Measurements from ENCODE around the gene GATD1.

GRCh38 chr11:801097-801780 lies 24.0 kb upstream of the GATD1 start:
- no peak for TF ChIP-seq CTCF (conservative IDR thresholded peaks at IDR 0.05 in 1 of 2, IDR thresholded peaks at IDR 0.05 in 1 of 2; ENCODE audit: extremely low read depth in 1 of 2, insufficient read depth in 1 of 2, low read depth in 1 of 2, low read length in 2 of 2)
- TF ChIP-seq EZH2 (IDR thresholded peaks at IDR 0.05; ENCODE audit: borderline replicate concordance, low read length), result no peak
